A549 (cell line): Measurements from ENCODE around the gene OLIG1. TPM values are rescaled to one million over a fixed set of nuclear protein-coding genes. Genes with fewer than 3 reads are reported as not detected.

Source experiments
- ATAC-seq, 2 experiments: fragments of 200-7000 bp in 1 of 2; fragments of >200 bp in 1 of 2; cut with Nextera tagmentation in 1 of 2; cut with Tn5 transposase in 1 of 2; 3 replicates each; pipeline versions ENCODE4 v1.8.0 to v1.9.1; 2018 to 2020; ENCODE audit warnings: mild to moderate bottlenecking in 1 of 2, moderate library complexity in 1 of 2
- CTCF ChIA-PET: fragments of 300-600 bp; sonication (Branson Sonifier 250); formaldehyde crosslinking; extraction: SDS; loops from one replicate; lab custom pipeline; 2021; ENCODE audit warnings: antibody characterized with exemption, inconsistent platforms; lab: Yijun Ruan, JAX
- POLR2A ChIA-PET: fragments of 350-600 bp; formaldehyde crosslinking; extraction: SDS; loops from one replicate; lab custom pipeline; 2021; ENCODE audit warnings: antibody characterized with exemption, inconsistent platforms; lab: Yijun Ruan, JAX
- DNase-seq, 2 experiments: peaks; one replicate each; pipeline versions ENCODE4 v3.0.0 to v3.0.0-alpha.2; 2011 to 2016; ENCODE audit warnings: low read depth in 1 of 2, low spot score in 1 of 2
- FAIRE-seq: peaks from 2 replicates; lab custom pipeline; 2011; peaks lifted over from hg19 to GRCh38; lab: Jason Lieb, UNC
- H3K27ac ChIP-seq, 2 experiments: fragments of >200 bp; sonication (Bioruptor Twin); formaldehyde crosslinking; 3 replicates each; pipeline ENCODE4 v1.5.1; 2016 to 2017
- H3K4me1 ChIP-seq: fragments of >200 bp; sonication (Bioruptor Twin); formaldehyde crosslinking; 3 replicates; pipeline ENCODE4 v1.6.1; 2016
- H3K4me2 ChIP-seq: fragments of >200 bp; sonication (Bioruptor Twin); formaldehyde crosslinking; 3 replicates; pipeline ENCODE4 v1.6.1; 2016
- H3K4me3 ChIP-seq: fragments of >200 bp; sonication (Bioruptor Twin); formaldehyde crosslinking; 3 replicates; pipeline ENCODE4 v1.5.1; 2016
- H3K9me3 ChIP-seq: fragments of >200 bp; sonication (Bioruptor Twin); formaldehyde crosslinking; 3 replicates; pipeline ENCODE4 v1.6.1; 2016
- BHLHE40 ChIP-seq: IDR thresholded peaks from 2 replicates; pipeline ENCODE4 v1.6.1; 2012; ENCODE audit warnings: low read depth, low read length, inconsistent platforms
- CBX2 ChIP-seq: fragments of 200-600 bp; sonication (generic); IDR thresholded peaks from 2 replicates; pipeline ENCODE4 v1.6.1; 2016; ENCODE audit warnings: low read depth, mild to moderate bottlenecking, borderline replicate concordance
- CHD2 ChIP-seq: fragments of 150-350 bp; IDR thresholded peaks from 2 replicates; pipeline ENCODE4 v1.6.1; 2014; ENCODE audit warnings: low read length; ENCODE audit not compliant: partially characterized antibody
- EHF ChIP-seq: fragments of 250-450 bp; sonication (Bioruptor Pico); IDR thresholded peaks from 2 replicates; pipeline ENCODE4 v1.5.0; 2020; ENCODE audit warnings: mild to moderate bottlenecking
- ESRRA ChIP-seq: fragments of 150-350 bp; IDR thresholded peaks from 2 replicates; pipeline ENCODE4 v1.6.1; 2014; ENCODE audit warnings: mild to moderate bottlenecking, low read length, borderline replicate concordance
- FOSB ChIP-seq: fragments of 250-450 bp; sonication (Bioruptor Pico); IDR thresholded peaks from 2 replicates; pipeline ENCODE4 v1.5.0; 2020; ENCODE audit warnings: mild to moderate bottlenecking, moderate library complexity
- FOSL2 ChIP-seq, 2 experiments: fragments of 450-650 bp in 1 of 2; fragments of >200 bp in 1 of 2; sonication (Bioruptor Twin) in 1 of 2; formaldehyde crosslinking; IDR thresholded peaks; 2 replicates each; pipeline versions ENCODE4 v1.5.0 to v1.6.1; 2016 to 2020; ENCODE audit warnings: mild to moderate bottlenecking in 1 of 2, moderate library complexity in 1 of 2
- FOXS1 ChIP-seq: fragments of 250-450 bp; sonication (Bioruptor Pico); IDR thresholded peaks from 2 replicates; pipeline ENCODE4 v1.5.0; 2020; ENCODE audit warnings: mild to moderate bottlenecking, moderate library complexity
- HDAC2 ChIP-seq: fragments of 200-600 bp; sonication (generic); IDR thresholded peaks from 2 replicates; pipeline ENCODE4 v1.6.1; 2016
- HEYL ChIP-seq: fragments of 250-450 bp; sonication (Bioruptor Pico); IDR thresholded peaks from 2 replicates; pipeline ENCODE4 v1.8.0; 2021; ENCODE audit warnings: mild to moderate bottlenecking, moderate library complexity
- MAZ ChIP-seq: fragments of 150-350 bp; IDR thresholded peaks from 2 replicates; pipeline ENCODE4 v1.6.1; 2014; ENCODE audit warnings: antibody characterized with exemption, low read depth, low read length, borderline replicate concordance
- MYC ChIP-seq: IDR thresholded peaks from 2 replicates; pipeline ENCODE4 v1.6.1; 2012; ENCODE audit warnings: mild to moderate bottlenecking, inconsistent platforms, low read length, improper control_type of control experiment, borderline replicate concordance
- NFE2L2 ChIP-seq: fragments of 150-350 bp; conservative IDR thresholded peaks from 2 replicates; pipeline ENCODE4 v1.6.1; 2014; ENCODE audit warnings: low read length
- NPAS2 ChIP-seq: fragments of 250-450 bp; sonication (Bioruptor Pico); IDR thresholded peaks from 2 replicates; pipeline ENCODE4 v1.8.0; 2022; ENCODE audit warnings: mild to moderate bottlenecking, moderate library complexity, borderline replicate concordance
- NR3C1 ChIP-seq: fragments of >200 bp; sonication (Bioruptor Twin); formaldehyde crosslinking; IDR thresholded peaks from 3 replicates; pipeline ENCODE4 v1.6.1; 2017
- POLR2A ChIP-seq: IDR thresholded peaks from 2 replicates; pipeline ENCODE4 v1.6.1; 2012; ENCODE audit warnings: mild to moderate bottlenecking, low read length
- RAD21 ChIP-seq, 2 experiments: fragments of >200 bp in 1 of 2; sonication (Bioruptor Twin) in 1 of 2; formaldehyde crosslinking in 1 of 2; IDR thresholded peaks in 1 of 2; conservative IDR thresholded peaks in 1 of 2; 2 replicates in 1 of 2; 3 replicates in 1 of 2; pipeline ENCODE4 v1.6.1; 2012 to 2018; ENCODE audit warnings: inconsistent platforms in 1 of 2
- RARB ChIP-seq: fragments of 250-450 bp; sonication (Bioruptor Pico); IDR thresholded peaks from 2 replicates; pipeline ENCODE4 v1.8.0; 2021; ENCODE audit warnings: mild to moderate bottlenecking, moderate library complexity
- RNF2 ChIP-seq: fragments of 200-600 bp; sonication (generic); IDR thresholded peaks from 2 replicates; pipeline ENCODE4 v1.6.1; 2016; ENCODE audit warnings: low read depth, mild to moderate bottlenecking, antibody characterized with exemption, moderate library complexity, borderline replicate concordance
- USF2 ChIP-seq: fragments of 450-650 bp; IDR thresholded peaks from 2 replicates; pipeline ENCODE4 v1.6.1; 2014; ENCODE audit warnings: antibody characterized with exemption
- ZC3H11A ChIP-seq: fragments of 450-650 bp; IDR thresholded peaks from 2 replicates; pipeline ENCODE4 v1.6.1; 2014; ENCODE audit warnings: antibody characterized with exemption, mild to moderate bottlenecking
- WGBS: methylation state at CpG from one replicate; pipeline ENCODE4 v1.1.6; 2017; ENCODE audit errors: missing lambda C conversion rate; 5-methylcytosine and 5-hydroxymethylcytosine counted together
- polyA plus RNA-seq, 4 experiments: library from polyadenylated mRNA; depleted of rRNA in 3 of 4; stranded (reverse); fragments of >200 nt; fragmentation: RNase III in 1 of 4; extraction: RNeasy Plus Mini Kit Qiagen cat#74134 plus additional on column Dnase treatment in 1 of 4; gene quantifications; 2 replicates in 3 of 4; 3 replicates in 1 of 4; pipeline ENCODE4 v1.2.3, GENCODE V29; 2011 to 2017
- TF ChIP-seq, protein P1 (sequence below): fragments of 250-450 bp; sonication (Bioruptor Pico); IDR thresholded peaks from 2 replicates; pipeline ENCODE4 v1.5.0; 2020; ENCODE audit warnings: low read depth, mild to moderate bottlenecking, moderate library complexity
- TF ChIP-seq, protein P2 (sequence below): fragments of >200 bp; sonication (Bioruptor Twin); formaldehyde crosslinking; IDR thresholded peaks from 2 replicates; pipeline ENCODE4 v1.6.1; 2016
- TF ChIP-seq, protein P3 (sequence below): IDR thresholded peaks from 2 replicates; pipeline ENCODE4 v1.6.1; 2012; ENCODE audit warnings: low read depth, borderline replicate concordance
- TF ChIP-seq, protein P4 (sequence below): fragments of 200-600 bp; sonication (generic); IDR thresholded peaks from 2 replicates; pipeline ENCODE4 v1.6.1; 2016; ENCODE audit warnings: antibody characterized with exemption, mild to moderate bottlenecking, moderate library complexity

Gene OLIG1
- polyA plus RNA-seq, 2 of the 4 experiments (the other 2 are of a cell fraction), result not detected

GRCh38 chr21:33064623-33065390, 5.1 kb upstream of the OLIG1 start:
- WGBS, result 54% methylated on average over 17 of the region's 18 CpGs
- FAIRE-seq (no peak), ATAC-seq (no peak), DNase-seq (no peak)
- Histone ChIP-seq H3K4me2 (no peak overlapping the region), H3K9me3 (peaks cover 8% of the 10 kb centered on the region), H3K27ac (no peak overlapping the region), H3K4me1 (no peaks in the 10 kb centered on the region), H3K4me3 (no peak overlapping the region)
- CTCF ChIA-PET, result no interaction called here
- TF ChIP-seq FOSL2 (IDR thresholded peaks at IDR 0.05) (no peak), FOSL2 (CRISPR knock-in tag; IDR thresholded peaks at IDR 0.05) (no peak), MYC (no peak), CBX2 (no peak), RAD21 (conservative IDR thresholded peaks at IDR 0.05 in 1 of 2, IDR thresholded peaks at IDR 0.05 in 1 of 2) (no peak), POLR2A (no peak), FOSB (CRISPR knock-in tag) (no peak), HDAC2 (no peak), NPAS2 (CRISPR knock-in tag) (no peak), ZC3H11A (no peak), NR3C1 (no peak), RNF2 (no peak), ESRRA (no peak), MAZ (no peak), USF2 (no peak), NFE2L2 (no peak), CHD2 (no peak)
- TF ChIP-seq, protein P1, sequence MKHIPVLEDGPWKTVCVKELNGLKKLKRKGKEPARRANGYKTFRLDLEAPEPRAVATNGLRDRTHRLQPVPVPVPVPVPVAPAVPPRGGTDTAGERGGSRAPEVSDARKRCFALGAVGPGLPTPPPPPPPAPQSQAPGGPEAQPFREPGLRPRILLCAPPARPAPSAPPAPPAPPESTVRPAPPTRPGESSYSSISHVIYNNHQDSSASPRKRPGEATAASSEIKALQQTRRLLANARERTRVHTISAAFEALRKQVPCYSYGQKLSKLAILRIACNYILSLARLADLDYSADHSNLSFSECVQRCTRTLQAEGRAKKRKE, result no peak
- TF ChIP-seq, protein P2, sequence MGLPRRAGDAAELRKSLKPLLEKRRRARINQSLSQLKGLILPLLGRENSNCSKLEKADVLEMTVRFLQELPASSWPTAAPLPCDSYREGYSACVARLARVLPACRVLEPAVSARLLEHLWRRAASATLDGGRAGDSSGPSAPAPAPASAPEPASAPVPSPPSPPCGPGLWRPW, result no peak
- TF ChIP-seq, protein P3, sequence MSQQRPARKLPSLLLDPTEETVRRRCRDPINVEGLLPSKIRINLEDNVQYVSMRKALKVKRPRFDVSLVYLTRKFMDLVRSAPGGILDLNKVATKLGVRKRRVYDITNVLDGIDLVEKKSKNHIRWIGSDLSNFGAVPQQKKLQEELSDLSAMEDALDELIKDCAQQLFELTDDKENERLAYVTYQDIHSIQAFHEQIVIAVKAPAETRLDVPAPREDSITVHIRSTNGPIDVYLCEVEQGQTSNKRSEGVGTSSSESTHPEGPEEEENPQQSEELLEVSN, result no peak
- POLR2A ChIA-PET, result no interaction called here

- ATAC-seq (no peak), DNase-seq (no peak), FAIRE-seq (no peak)
- H3K4me1 ChIP-seq, result 0 out of 3 replicates have a peak, but pooled peaks cover 4% of the 10 kb centered on the region
- peaks cover 8% of the 10 kb centered on the region for H3K9me3 ChIP-seq
- H3K4me3 ChIP-seq, result no peak overlapping the region
- POLR2A ChIA-PET, result no interaction called here
- CTCF ChIA-PET, result interaction anchor here (1.0 kb wide), 1 partner anchor 73 kb away, joined by 3 read pairs; no protein-coding TSS in a partner anchor
- 7% methylated on average over 7 of the region's 7 CpGs for WGBS
- H3K27ac ChIP-seq, result no peak overlapping the region
- TF ChIP-seq NFE2L2 (no peak), FOXS1 (no peak), NPAS2 (CRISPR knock-in tag) (no peak), HEYL (CRISPR knock-in tag) (no peak), BHLHE40 (no peak), NR3C1 (no peak), EHF (CRISPR knock-in tag) (no peak), USF2 (no peak), MYC (no peak), HDAC2 (no peak), RARB (CRISPR knock-in tag) (no peak)
- TF ChIP-seq, protein P4, sequence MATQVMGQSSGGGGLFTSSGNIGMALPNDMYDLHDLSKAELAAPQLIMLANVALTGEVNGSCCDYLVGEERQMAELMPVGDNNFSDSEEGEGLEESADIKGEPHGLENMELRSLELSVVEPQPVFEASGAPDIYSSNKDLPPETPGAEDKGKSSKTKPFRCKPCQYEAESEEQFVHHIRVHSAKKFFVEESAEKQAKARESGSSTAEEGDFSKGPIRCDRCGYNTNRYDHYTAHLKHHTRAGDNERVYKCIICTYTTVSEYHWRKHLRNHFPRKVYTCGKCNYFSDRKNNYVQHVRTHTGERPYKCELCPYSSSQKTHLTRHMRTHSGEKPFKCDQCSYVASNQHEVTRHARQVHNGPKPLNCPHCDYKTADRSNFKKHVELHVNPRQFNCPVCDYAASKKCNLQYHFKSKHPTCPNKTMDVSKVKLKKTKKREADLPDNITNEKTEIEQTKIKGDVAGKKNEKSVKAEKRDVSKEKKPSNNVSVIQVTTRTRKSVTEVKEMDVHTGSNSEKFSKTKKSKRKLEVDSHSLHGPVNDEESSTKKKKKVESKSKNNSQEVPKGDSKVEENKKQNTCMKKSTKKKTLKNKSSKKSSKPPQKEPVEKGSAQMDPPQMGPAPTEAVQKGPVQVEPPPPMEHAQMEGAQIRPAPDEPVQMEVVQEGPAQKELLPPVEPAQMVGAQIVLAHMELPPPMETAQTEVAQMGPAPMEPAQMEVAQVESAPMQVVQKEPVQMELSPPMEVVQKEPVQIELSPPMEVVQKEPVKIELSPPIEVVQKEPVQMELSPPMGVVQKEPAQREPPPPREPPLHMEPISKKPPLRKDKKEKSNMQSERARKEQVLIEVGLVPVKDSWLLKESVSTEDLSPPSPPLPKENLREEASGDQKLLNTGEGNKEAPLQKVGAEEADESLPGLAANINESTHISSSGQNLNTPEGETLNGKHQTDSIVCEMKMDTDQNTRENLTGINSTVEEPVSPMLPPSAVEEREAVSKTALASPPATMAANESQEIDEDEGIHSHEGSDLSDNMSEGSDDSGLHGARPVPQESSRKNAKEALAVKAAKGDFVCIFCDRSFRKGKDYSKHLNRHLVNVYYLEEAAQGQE, result no peak
- no peak overlapping the region for H3K4me2 ChIP-seq
These were observed 2.9 kb upstream of the OLIG1 start for GRCh38 chr21:33067043-33067442.
